Esophagus squamous epithelium (tissue), 4 donors: Measurements from ENCODE around the gene RNF207.

Experiments
- POLR2A ChIP-seq, 4 donors: fragments of 450-650 bp; IDR thresholded peaks; one replicate each; pipeline ENCODE4 v1.6.1; 2017; ENCODE audit warnings: antibody characterized with exemption in 4 of 4, mild to moderate bottlenecking in 4 of 4, moderate library complexity in 3 of 4
- TF ChIP-seq, protein P1 (sequence below), 6 experiments: fragments of 450-650 bp in 4 of 6; fragments of 200-600 bp in 2 of 6; sonication (generic) in 2 of 6; IDR thresholded peaks; one replicate each; pipeline ENCODE4 v1.5.1; 2016 to 2019; ENCODE audit warnings: antibody characterized with exemption in 6 of 6, mild to moderate bottlenecking in 4 of 6, moderate library complexity in 4 of 6

DNA sequence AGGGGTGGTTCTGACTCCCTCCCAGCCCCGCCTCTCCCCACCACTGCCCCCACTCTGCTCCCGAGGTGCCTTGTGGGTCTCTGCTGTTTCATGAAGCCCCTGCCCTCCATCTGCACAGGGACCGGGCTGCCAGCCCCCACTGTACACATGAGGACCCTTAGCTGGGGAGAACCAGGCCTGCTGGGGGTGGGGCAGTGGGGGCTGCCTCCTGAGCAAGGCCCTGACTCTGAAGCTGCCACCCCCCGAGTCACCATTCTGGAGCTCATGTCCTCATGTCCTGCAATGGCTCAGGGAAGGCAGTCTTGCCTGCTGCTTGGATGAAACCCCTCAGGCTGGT, 46.4 kb downstream of the RNF207 start:
- TF ChIP-seq POLR2A (IDR thresholded peaks at IDR 0.05): no peak
- TF ChIP-seq, protein P1, sequence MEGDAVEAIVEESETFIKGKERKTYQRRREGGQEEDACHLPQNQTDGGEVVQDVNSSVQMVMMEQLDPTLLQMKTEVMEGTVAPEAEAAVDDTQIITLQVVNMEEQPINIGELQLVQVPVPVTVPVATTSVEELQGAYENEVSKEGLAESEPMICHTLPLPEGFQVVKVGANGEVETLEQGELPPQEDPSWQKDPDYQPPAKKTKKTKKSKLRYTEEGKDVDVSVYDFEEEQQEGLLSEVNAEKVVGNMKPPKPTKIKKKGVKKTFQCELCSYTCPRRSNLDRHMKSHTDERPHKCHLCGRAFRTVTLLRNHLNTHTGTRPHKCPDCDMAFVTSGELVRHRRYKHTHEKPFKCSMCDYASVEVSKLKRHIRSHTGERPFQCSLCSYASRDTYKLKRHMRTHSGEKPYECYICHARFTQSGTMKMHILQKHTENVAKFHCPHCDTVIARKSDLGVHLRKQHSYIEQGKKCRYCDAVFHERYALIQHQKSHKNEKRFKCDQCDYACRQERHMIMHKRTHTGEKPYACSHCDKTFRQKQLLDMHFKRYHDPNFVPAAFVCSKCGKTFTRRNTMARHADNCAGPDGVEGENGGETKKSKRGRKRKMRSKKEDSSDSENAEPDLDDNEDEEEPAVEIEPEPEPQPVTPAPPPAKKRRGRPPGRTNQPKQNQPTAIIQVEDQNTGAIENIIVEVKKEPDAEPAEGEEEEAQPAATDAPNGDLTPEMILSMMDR (IDR thresholded peaks at IDR 0.05): no peak
